ENCODE results near the gene PCDHGA7.

DNA sequence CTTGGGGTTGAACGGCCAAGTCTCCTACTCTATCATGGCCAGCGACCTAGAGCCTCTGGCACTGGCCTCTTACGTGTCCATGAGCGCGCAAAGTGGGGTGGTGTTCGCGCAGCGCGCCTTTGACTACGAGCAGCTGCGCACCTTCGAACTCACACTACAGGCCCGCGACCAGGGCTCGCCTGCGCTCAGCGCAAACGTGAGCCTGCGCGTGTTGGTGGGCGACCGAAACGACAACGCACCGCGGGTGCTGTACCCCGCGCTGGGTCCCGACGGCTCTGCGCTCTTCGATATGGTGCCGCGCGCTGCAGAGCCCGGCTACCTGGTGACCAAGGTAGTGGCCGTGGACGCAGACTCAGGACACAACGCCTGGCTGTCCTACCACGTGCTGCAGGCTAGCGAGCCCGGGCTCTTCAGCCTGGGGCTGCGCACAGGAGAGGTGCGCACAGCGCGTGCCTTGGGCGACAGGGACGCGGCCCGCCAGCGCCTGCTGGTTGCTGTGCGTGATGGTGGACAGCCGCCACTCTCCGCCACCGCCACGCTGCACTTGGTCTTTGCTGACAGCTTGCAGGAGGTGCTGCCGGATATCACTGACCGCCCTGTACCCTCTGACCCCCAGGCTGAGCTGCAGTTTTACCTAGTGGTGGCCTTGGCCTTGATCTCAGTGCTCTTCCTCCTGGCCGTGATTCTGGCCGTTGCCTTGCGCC lies 17.2 kb downstream of the PCDHGA7 start:
- TF ChIP-seq CTCF (IDR thresholded peaks at IDR 0.05) (no peak), POLR2A (IDR thresholded peaks at IDR 0.05) (no peak)

Measured in thyroid gland (tissue), 4 donors.